ENCODE measurements around the gene GTF2F1.
"Not testable (repeated sequence)": the region's sequence is repeated elsewhere in the genome, so short reads cannot be mapped to it uniquely, and the experiment has no call there.

DNA sequence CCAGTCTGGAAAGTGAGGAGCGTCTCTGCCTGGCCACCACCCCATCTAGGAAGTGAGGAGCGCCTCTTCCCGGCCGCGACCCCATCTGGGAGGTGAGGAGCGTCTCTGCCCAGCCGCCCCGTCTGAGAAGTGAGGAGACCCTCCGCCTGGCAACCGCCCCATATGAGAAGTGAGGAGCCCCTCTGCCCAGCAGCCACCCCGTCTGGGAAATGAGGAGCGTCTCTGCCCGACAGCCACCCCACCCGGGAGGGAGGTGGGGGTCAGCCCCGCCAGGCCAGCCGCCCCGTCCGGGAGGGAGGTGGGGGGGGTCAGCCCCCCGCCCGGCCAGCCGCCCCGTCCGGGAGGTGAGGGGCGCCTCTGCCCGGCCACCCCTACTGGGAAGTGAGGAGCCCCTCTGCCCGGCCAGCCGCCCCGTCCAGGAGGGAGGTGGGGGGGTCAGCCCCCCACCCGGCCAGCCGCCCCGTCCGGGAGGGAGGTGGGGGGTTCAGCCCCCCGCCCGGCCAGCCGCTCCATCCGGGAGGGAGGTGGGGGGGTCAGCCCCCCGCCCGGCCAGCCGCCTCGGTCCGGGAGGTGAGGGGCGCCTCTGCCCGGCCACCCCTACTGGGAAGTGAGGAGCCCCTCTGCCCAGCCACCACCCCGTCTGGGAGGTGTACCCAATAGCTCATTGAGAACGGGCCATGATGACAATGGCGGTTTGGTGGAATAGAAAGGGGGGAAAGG is 37.5 kb downstream of the GTF2F1 start:
- not testable (repeated sequence) for TF ChIP-seq CTCF (conservative IDR thresholded peaks at IDR 0.05; ENCODE audit: low read depth, low read length); EZH2 (IDR thresholded peaks at IDR 0.05; ENCODE audit: low read length, unreplicated experiment); EZH2phosphoT487 (IDR thresholded peaks at IDR 0.05; ENCODE audit: borderline replicate concordance, low read length)
